Measurements from ENCODE around the gene KRT78. TPM values are rescaled to one million over a fixed set of nuclear protein-coding genes. Genes with fewer than 3 reads are reported as not detected.
"Not testable (repeated sequence)": the region's sequence is repeated elsewhere in the genome, so short reads cannot be mapped to it uniquely, and the experiment has no call there.

KRT78 gene
- total RNA-seq, 2 experiments from 2014 or later = not detected

DNA sequence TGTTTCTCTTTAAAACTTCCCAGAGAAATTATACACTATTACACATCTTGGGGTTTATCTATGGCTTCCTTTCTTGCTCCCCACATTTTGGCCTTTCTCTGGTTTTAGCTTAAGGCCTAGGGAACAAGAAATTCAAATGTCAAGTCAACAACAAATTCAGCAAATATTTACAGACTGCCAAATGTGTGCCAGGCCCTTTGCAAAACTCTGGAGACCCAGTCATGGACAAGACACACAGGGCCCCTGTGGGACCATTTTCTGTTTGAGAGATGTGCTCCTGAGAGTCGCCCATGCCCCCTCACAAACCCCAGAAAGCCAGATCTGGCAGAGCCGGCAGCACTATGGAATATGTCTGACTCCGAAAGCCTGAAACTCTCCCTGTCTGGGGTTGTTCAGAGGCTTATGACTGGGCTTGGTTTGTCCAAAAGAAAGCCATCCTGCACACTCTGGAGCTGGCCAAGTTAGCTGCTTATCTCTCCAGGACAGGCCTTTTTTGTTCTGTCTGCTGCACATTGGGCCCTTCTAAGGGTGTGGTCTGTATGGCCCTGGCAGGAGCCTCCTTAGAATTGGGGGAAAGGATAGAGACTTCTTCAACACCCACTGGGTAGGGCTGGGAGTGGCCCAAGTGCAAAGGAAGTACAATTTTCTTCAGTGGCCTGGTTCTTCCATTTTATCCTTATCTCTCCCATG, 51.8 kb downstream of the KRT78 start:
- Histone ChIP-seq H3K36me3 (ENCODE audit: insufficient read depth, low read length) (no peaks in the 10 kb centered on the region), H3K4me2 (ENCODE audit: low read length) (no peak overlapping the region), H3K4me3 (ENCODE audit: low read depth, low read length, poor library complexity, severe bottlenecking) (no peak overlapping the region), H3K9me2 (ENCODE audit: insufficient read depth, low read length) (no peaks in the 10 kb centered on the region), H3K9me3 (ENCODE audit: low read length) (no peaks in the 10 kb centered on the region), H2AFZ (ENCODE audit: low read length) (no peak overlapping the region), H4K20me1 (ENCODE audit: insufficient read depth, low read length) (no peaks in the 10 kb centered on the region), H3K4me1 (ENCODE audit: insufficient read depth, low read length, poor library complexity, severe bottlenecking) (no peaks in the 10 kb centered on the region), H3K27ac (ENCODE audit: low read depth, low read length, poor library complexity, severe bottlenecking) (no peak overlapping the region), H3K79me2 (ENCODE audit: insufficient read depth, low read depth, low read length) (no peaks in the 10 kb centered on the region)
- intact Hi-C loops (cut with micrococcal nuclease; ENCODE audit: unreplicated experiment) = no loop called here
- BruUV-seq (replicated peaks) = no TSS peak
- DNase-seq (ENCODE audit: low spot score) = no peak
- no peak for TF ChIP-seq EZH2phosphoT487 (IDR thresholded peaks at IDR 0.05; ENCODE audit: borderline replicate concordance, low read depth, low read length)
- TF ChIP-seq, protein P1, sequence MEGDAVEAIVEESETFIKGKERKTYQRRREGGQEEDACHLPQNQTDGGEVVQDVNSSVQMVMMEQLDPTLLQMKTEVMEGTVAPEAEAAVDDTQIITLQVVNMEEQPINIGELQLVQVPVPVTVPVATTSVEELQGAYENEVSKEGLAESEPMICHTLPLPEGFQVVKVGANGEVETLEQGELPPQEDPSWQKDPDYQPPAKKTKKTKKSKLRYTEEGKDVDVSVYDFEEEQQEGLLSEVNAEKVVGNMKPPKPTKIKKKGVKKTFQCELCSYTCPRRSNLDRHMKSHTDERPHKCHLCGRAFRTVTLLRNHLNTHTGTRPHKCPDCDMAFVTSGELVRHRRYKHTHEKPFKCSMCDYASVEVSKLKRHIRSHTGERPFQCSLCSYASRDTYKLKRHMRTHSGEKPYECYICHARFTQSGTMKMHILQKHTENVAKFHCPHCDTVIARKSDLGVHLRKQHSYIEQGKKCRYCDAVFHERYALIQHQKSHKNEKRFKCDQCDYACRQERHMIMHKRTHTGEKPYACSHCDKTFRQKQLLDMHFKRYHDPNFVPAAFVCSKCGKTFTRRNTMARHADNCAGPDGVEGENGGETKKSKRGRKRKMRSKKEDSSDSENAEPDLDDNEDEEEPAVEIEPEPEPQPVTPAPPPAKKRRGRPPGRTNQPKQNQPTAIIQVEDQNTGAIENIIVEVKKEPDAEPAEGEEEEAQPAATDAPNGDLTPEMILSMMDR (conservative IDR thresholded peaks at IDR 0.05; ENCODE audit: low read length) = no peak
- ChIA-PET POLR2A (interaction anchor here (1.0 kb wide), 1 partner anchor 14 kb away, joined by 3 read pairs; no protein-coding TSS in a partner anchor), CTCF (ENCODE audit: unreplicated experiment) (no interaction called here)

DNA sequence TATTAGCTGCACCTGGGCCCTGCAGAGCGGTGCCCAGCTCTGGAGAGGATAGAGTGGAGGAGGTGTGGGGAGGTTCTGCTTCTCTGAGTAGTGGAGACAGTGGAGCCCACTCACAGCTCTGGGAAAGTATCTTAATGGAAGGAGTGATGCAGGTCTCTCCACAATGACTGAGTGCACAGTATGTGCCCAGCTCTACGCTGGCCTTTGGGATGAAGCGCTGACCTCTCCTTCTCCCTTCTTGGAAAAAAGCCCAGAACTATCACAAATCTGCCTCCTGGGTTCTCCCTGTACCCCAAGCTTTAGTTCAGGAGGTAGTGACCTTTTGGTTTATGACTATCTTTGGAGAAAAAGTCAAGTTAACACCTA, 52.4 kb downstream of the KRT78 start:
- H3K79me2 ChIP-seq (ENCODE audit: insufficient read depth, low read depth, low read length) = no peaks in the 10 kb centered on the region
- H3K9me2 ChIP-seq (ENCODE audit: insufficient read depth, low read length) = no peaks in the 10 kb centered on the region
- DNase-seq (ENCODE audit: low spot score) = no peak
- H3K4me1 ChIP-seq (ENCODE audit: insufficient read depth, low read length, poor library complexity, severe bottlenecking) = no peaks in the 10 kb centered on the region
- no peak overlapping the region for H3K4me2 ChIP-seq (ENCODE audit: low read length)
- H3K4me3 ChIP-seq (ENCODE audit: low read depth, low read length, poor library complexity, severe bottlenecking) = no peak overlapping the region
- BruUV-seq (replicated peaks) = no TSS peak
- CTCF ChIA-PET (ENCODE audit: unreplicated experiment) = no interaction called here
- no peaks in the 10 kb centered on the region for H3K9me3 ChIP-seq (ENCODE audit: low read length)
- no peak overlapping the region for H3K27ac ChIP-seq (ENCODE audit: low read depth, low read length, poor library complexity, severe bottlenecking)
- no peak overlapping the region for H2AFZ ChIP-seq (ENCODE audit: low read length)
- no peaks in the 10 kb centered on the region for H4K20me1 ChIP-seq (ENCODE audit: insufficient read depth, low read length)
- TF ChIP-seq, protein P1 (conservative IDR thresholded peaks at IDR 0.05; ENCODE audit: low read length) = no peak
- TF ChIP-seq EZH2phosphoT487 (IDR thresholded peaks at IDR 0.05; ENCODE audit: borderline replicate concordance, low read depth, low read length) = no peak
- intact Hi-C loops (cut with micrococcal nuclease; ENCODE audit: unreplicated experiment) = no loop called here
- no peaks in the 10 kb centered on the region for H3K36me3 ChIP-seq (ENCODE audit: insufficient read depth, low read length)
- POLR2A ChIA-PET = no interaction called here

DNA sequence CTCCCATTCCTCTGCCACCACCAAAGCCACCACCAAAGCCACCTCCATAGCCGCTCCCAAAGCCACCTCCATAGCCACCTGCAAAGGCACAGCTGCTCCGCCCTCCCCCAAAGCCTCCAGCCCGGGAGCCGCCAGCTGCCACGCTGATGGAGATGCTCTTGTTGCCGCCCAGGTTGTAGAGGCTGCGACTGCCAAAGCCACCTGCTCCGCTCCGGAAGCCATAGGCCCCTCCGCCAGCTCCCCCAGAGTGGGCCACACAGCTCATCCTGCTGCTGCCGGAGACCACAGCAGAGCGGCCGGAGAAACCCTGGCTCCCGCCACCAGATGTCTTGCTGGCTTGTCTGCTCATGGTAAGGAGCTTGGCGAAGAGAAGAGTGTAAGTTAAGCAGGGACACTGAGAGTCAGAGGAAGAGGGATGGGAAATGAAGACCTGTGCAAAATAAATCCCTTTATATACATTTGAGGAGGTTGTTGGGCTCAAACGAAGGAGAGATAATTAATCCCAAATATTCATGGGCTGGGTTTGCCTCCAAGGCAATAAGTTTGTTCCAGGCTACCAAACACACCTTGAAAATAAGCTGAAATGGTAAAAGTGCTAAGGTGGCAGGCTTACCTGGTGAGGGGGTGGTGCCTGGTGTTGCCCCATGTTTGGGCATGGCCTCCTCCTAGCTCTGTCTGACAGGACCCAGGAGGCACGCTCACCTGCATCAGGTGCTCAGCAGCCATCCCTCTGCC, 52.9 kb downstream of the KRT78 start, which contains the start of gene KRT3:
Gene KRT3, minus strand, starts transcription at position 424 of the 735 bp plus-strand sequence. Its CDS starts 75 bp downstream, at position 349.
- DNase-seq (ENCODE audit: low spot score) = no peak
- BruUV-seq (replicated peaks) = no TSS peak
- H3K4me1 ChIP-seq (ENCODE audit: insufficient read depth, low read length, poor library complexity, severe bottlenecking) = no peaks in the 10 kb centered on the region

DNA sequence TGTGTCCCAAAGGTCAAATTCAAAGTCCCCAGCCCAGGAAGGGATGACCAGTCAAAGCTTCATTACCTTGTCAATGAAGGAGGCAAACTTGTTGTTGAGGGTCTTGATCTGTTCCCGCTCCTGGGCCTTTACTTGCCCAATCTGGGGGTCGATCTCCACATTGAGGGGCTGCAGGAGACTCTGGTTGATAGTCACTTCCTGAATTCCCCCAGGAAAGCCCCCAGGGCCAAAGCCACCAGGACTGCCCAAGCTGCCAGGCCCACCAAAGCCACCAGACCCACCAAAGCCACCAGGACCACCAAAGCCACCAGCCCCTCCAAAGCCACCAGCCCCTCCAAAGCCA, 53.5 kb downstream of the KRT78 start:
- H3K79me2 ChIP-seq (ENCODE audit: insufficient read depth, low read depth, low read length); H3K4me1 ChIP-seq (ENCODE audit: insufficient read depth, low read length, poor library complexity, severe bottlenecking); H3K4me2 ChIP-seq (ENCODE audit: low read length); intact Hi-C loops (cut with micrococcal nuclease; ENCODE audit: unreplicated experiment); POLR2A ChIA-PET; H3K9me2 ChIP-seq (ENCODE audit: insufficient read depth, low read length); H3K4me3 ChIP-seq (ENCODE audit: low read depth, low read length, poor library complexity, severe bottlenecking); H2AFZ ChIP-seq (ENCODE audit: low read length); CTCF ChIA-PET (ENCODE audit: unreplicated experiment); H3K9me3 ChIP-seq (ENCODE audit: low read length); DNase-seq (ENCODE audit: low spot score); H4K20me1 ChIP-seq (ENCODE audit: insufficient read depth, low read length); BruUV-seq (replicated peaks); H3K36me3 ChIP-seq (ENCODE audit: insufficient read depth, low read length); H3K27ac ChIP-seq (ENCODE audit: low read depth, low read length, poor library complexity, severe bottlenecking): not testable (repeated sequence)

More for the DNA sequence above, 52.9 kb downstream of the KRT78 start, which contains the start of gene KRT3:
- no peak within 1 kb of the TSS for H2AFZ ChIP-seq (ENCODE audit: low read length)
- CTCF ChIA-PET (ENCODE audit: unreplicated experiment) = no interaction called here
- no peak for TF ChIP-seq EZH2phosphoT487 (IDR thresholded peaks at IDR 0.05; ENCODE audit: borderline replicate concordance, low read depth, low read length)
- TF ChIP-seq, protein P1 (conservative IDR thresholded peaks at IDR 0.05; ENCODE audit: low read length) = no peak
- H3K4me3 ChIP-seq (ENCODE audit: low read depth, low read length, poor library complexity, severe bottlenecking) = no peak within 1 kb of the TSS
- no peaks in the 10 kb centered on the region for H3K9me2 ChIP-seq (ENCODE audit: insufficient read depth, low read length)
- H3K79me2 ChIP-seq (ENCODE audit: insufficient read depth, low read depth, low read length) = no peaks in the 10 kb centered on the region
- intact Hi-C loops (cut with micrococcal nuclease; ENCODE audit: unreplicated experiment) = no loop called here
- H4K20me1 ChIP-seq (ENCODE audit: insufficient read depth, low read length) = no peaks in the 10 kb centered on the region
- POLR2A ChIA-PET = no interaction called here
- H3K27ac ChIP-seq (ENCODE audit: low read depth, low read length, poor library complexity, severe bottlenecking) = no peak within 1 kb of the TSS
- H3K36me3 ChIP-seq (ENCODE audit: insufficient read depth, low read length) = no peaks in the 10 kb centered on the region
- no peaks in the 10 kb centered on the region for H3K9me3 ChIP-seq (ENCODE audit: low read length)
- no peak within 1 kb of the TSS for H3K4me2 ChIP-seq (ENCODE audit: low read length)
